HEK293T (cell line): ENCODE data around the gene AHNAK2.

Source experiments
- BHLHE40 ChIP-seq: fragments of 450-650 bp; IDR thresholded peaks from 2 replicates; pipeline ENCODE4 v1.6.1; 2016; ENCODE audit warnings: mild to moderate bottlenecking, moderate library complexity, borderline replicate concordance
- CTBP1 ChIP-seq: fragments of 450-650 bp; IDR thresholded peaks from 2 replicates; pipeline ENCODE4 v1.6.1; 2016; ENCODE audit warnings: borderline replicate concordance
- ELF4 ChIP-seq: fragments of 450-650 bp; IDR thresholded peaks from 2 replicates; pipeline ENCODE4 v1.6.1; 2017; ENCODE audit warnings: antibody characterized with exemption
- FOXA1 ChIP-seq: fragments of 450-650 bp; IDR thresholded peaks from 2 replicates; pipeline ENCODE4 v1.6.1; 2016; ENCODE audit warnings: mild to moderate bottlenecking
- FOXK2 ChIP-seq: fragments of 450-650 bp; IDR thresholded peaks from 2 replicates; pipeline ENCODE4 v1.6.1; 2016; ENCODE audit warnings: mild to moderate bottlenecking
- FOXM1 ChIP-seq: fragments of 450-650 bp; IDR thresholded peaks from 2 replicates; pipeline ENCODE4 v1.6.1; 2017; ENCODE audit warnings: mild to moderate bottlenecking, borderline replicate concordance
- L3MBTL2 ChIP-seq: fragments of 450-650 bp; conservative IDR thresholded peaks from 2 replicates; pipeline ENCODE4 v1.6.1; 2016; ENCODE audit warnings: mild to moderate bottlenecking
- NFRKB ChIP-seq: fragments of 450-650 bp; IDR thresholded peaks from 2 replicates; pipeline ENCODE4 v1.6.1; 2016; ENCODE audit warnings: mild to moderate bottlenecking, moderate library complexity
- SP1 ChIP-seq: fragments of 450-650 bp; IDR thresholded peaks from 2 replicates; pipeline ENCODE4 v1.6.1; 2017
- SUZ12 ChIP-seq: fragments of 450-650 bp; IDR thresholded peaks from 2 replicates; pipeline ENCODE4 v1.6.1; 2016; ENCODE audit warnings: mild to moderate bottlenecking
- TARDBP ChIP-seq: fragments of 450-650 bp; IDR thresholded peaks from 2 replicates; pipeline ENCODE4 v1.6.1; 2016
- ZNF384 ChIP-seq: fragments of 450-650 bp; IDR thresholded peaks from 2 replicates; pipeline ENCODE4 v1.6.1; 2016

- no peak for TF ChIP-seq TARDBP
- no peak for TF ChIP-seq SUZ12
- TF ChIP-seq FOXK2: no peak
- no peak for TF ChIP-seq L3MBTL2
- TF ChIP-seq BHLHE40: no peak
- TF ChIP-seq ZNF384: no peak
- TF ChIP-seq NFRKB: no peak
- TF ChIP-seq SP1: no peak
- no peak for TF ChIP-seq ELF4
- no peak for TF ChIP-seq FOXA1
- TF ChIP-seq FOXM1: no peak
- TF ChIP-seq CTBP1: no peak
Observed at GRCh38 chr14:104967386-104968152, 10.6 kb downstream of the AHNAK2 start.
